Measurements from ENCODE around the gene RHAG.
"Not testable (repeated sequence)": the region's sequence is repeated elsewhere in the genome, so short reads cannot be mapped to it uniquely, and the experiment has no call there.

The RHAG gene

GRCh38 chr6:49636713-49637349, at the start of gene RHAG:
TSS of gene RHAG (minus strand) at chr6:49636839. CDS start at chr6:49636812, 27 bp downstream.
- H3K36me3 ChIP-seq (ENCODE audit: control insufficient read depth, insufficient read depth, low read length) = no peaks in the 10 kb centered on the region

GRCh38 chr6:49676671-49677281, 40.1 kb upstream of the RHAG start:
- Histone ChIP-seq H3K27me3 (ENCODE audit: control insufficient read depth, insufficient read depth, low read length) (no peaks in the 10 kb centered on the region), H3K4me1 (ENCODE audit: control insufficient read depth, insufficient read depth, low read length) (no peaks in the 10 kb centered on the region), H3K27ac (ENCODE audit: low read depth, low read length) (no peak overlapping the region), H3K4me3 (ENCODE audit: low read depth, low read length) (no peak overlapping the region), H3K36me3 (ENCODE audit: control insufficient read depth, insufficient read depth, low read length) (no peaks in the 10 kb centered on the region), H3K9me3 (ENCODE audit: control insufficient read depth, insufficient read depth, low read depth, low read length) (no peaks in the 10 kb centered on the region), H3K9ac (ENCODE audit: low read length) (no peak overlapping the region)

More at GRCh38 chr6:49636713-49637349, at the start of gene RHAG:
- Histone ChIP-seq H3K4me3 (ENCODE audit: low read depth, low read length) (no peak within 1 kb of the TSS; the same call in 1 of the 2 replicates), H3K27ac (ENCODE audit: low read depth, low read length) (no peak within 1 kb of the TSS), H3K9me3 (ENCODE audit: control insufficient read depth, insufficient read depth, low read depth, low read length) (no peaks in the 10 kb centered on the region), H3K4me1 (ENCODE audit: control insufficient read depth, insufficient read depth, low read length) (no peaks in the 10 kb centered on the region), H3K9ac (ENCODE audit: low read length) (no peak within 1 kb of the TSS), H3K27me3 (ENCODE audit: control insufficient read depth, insufficient read depth, low read length) (no peaks in the 10 kb centered on the region)

- Histone ChIP-seq H3K9me3 (ENCODE audit: control insufficient read depth, insufficient read depth, low read depth, low read length) (no peaks in the 10 kb centered on the region), H3K27ac (ENCODE audit: low read depth, low read length) (no peak overlapping the region), H3K36me3 (ENCODE audit: control insufficient read depth, insufficient read depth, low read length) (no peaks in the 10 kb centered on the region), H3K4me3 (ENCODE audit: low read depth, low read length) (no peak overlapping the region), H3K9ac (ENCODE audit: low read length) (no peak overlapping the region), H3K4me1 (ENCODE audit: control insufficient read depth, insufficient read depth, low read length) (no peaks in the 10 kb centered on the region), H3K27me3 (ENCODE audit: control insufficient read depth, insufficient read depth, low read length) (no peaks in the 10 kb centered on the region)
Observed at GRCh38 chr6:49675816-49676215, 39.2 kb upstream of the RHAG start.

GRCh38 chr6:49668083-49668511, 31.5 kb upstream of the RHAG start:
- peaks cover 17% of the 10 kb centered on the region; the same call in 1 of the 2 replicates for H3K4me1 ChIP-seq (ENCODE audit: control insufficient read depth, insufficient read depth, low read length)
- no peak overlapping the region for H3K9ac ChIP-seq (ENCODE audit: low read length)
- H3K27ac ChIP-seq (ENCODE audit: low read depth, low read length) = peak overlapping the region; percentile 26; the same call in 1 of the 2 replicates
- H3K27me3 ChIP-seq (ENCODE audit: control insufficient read depth, insufficient read depth, low read length) = no peaks in the 10 kb centered on the region
- no peaks in the 10 kb centered on the region for H3K9me3 ChIP-seq (ENCODE audit: control insufficient read depth, insufficient read depth, low read depth, low read length)
- H3K4me3 ChIP-seq (ENCODE audit: low read depth, low read length) = no peak overlapping the region
- no peaks in the 10 kb centered on the region for H3K36me3 ChIP-seq (ENCODE audit: control insufficient read depth, insufficient read depth, low read length)

- Histone ChIP-seq H3K4me1 (ENCODE audit: control insufficient read depth, insufficient read depth, low read length) (peaks cover 17% of the 10 kb centered on the region; the same call in 1 of the 2 replicates), H3K4me3 (ENCODE audit: low read depth, low read length) (no peak overlapping the region)
Observed at GRCh38 chr6:49666930-49667757, 30.5 kb upstream of the RHAG start.

GRCh38 chr6:49666480-49666879, 29.8 kb upstream of the RHAG start:
- Histone ChIP-seq H3K36me3 (ENCODE audit: control insufficient read depth, insufficient read depth, low read length) (no peaks in the 10 kb centered on the region), H3K4me3 (ENCODE audit: low read depth, low read length) (no peak overlapping the region), H3K9ac (ENCODE audit: low read length) (no peak overlapping the region), H3K4me1 (ENCODE audit: control insufficient read depth, insufficient read depth, low read length) (peaks cover 17% of the 10 kb centered on the region; the same call in 1 of the 2 replicates), H3K27ac (ENCODE audit: low read depth, low read length) (no peak overlapping the region), H3K27me3 (ENCODE audit: control insufficient read depth, insufficient read depth, low read length) (no peaks in the 10 kb centered on the region), H3K9me3 (ENCODE audit: control insufficient read depth, insufficient read depth, low read depth, low read length) (no peaks in the 10 kb centered on the region)

More at GRCh38 chr6:49666930-49667757, 30.5 kb upstream of the RHAG start:
- no peaks in the 10 kb centered on the region for H3K27me3 ChIP-seq (ENCODE audit: control insufficient read depth, insufficient read depth, low read length)
- no peaks in the 10 kb centered on the region for H3K9me3 ChIP-seq (ENCODE audit: control insufficient read depth, insufficient read depth, low read depth, low read length)
- H3K27ac ChIP-seq (ENCODE audit: low read depth, low read length) = no peak overlapping the region
- no peaks in the 10 kb centered on the region for H3K36me3 ChIP-seq (ENCODE audit: control insufficient read depth, insufficient read depth, low read length)
- H3K9ac ChIP-seq (ENCODE audit: low read length) = no peak overlapping the region

GRCh38 chr6:49664817-49665216, 28.2 kb upstream of the RHAG start:
- no peaks in the 10 kb centered on the region for H3K27me3 ChIP-seq (ENCODE audit: control insufficient read depth, insufficient read depth, low read length)
- H3K9me3 ChIP-seq (ENCODE audit: control insufficient read depth, insufficient read depth, low read depth, low read length) = no peaks in the 10 kb centered on the region
- H3K27ac ChIP-seq (ENCODE audit: low read depth, low read length) = no peak overlapping the region
- H3K9ac ChIP-seq (ENCODE audit: low read length) = no peak overlapping the region
- no peak overlapping the region for H3K4me3 ChIP-seq (ENCODE audit: low read depth, low read length)
- H3K4me1 ChIP-seq (ENCODE audit: control insufficient read depth, insufficient read depth, low read length) = peaks cover 17% of the 10 kb centered on the region; the same call in 1 of the 2 replicates
- H3K36me3 ChIP-seq (ENCODE audit: control insufficient read depth, insufficient read depth, low read length) = no peaks in the 10 kb centered on the region

GRCh38 chr6:49664054-49664453, 27.4 kb upstream of the RHAG start:
- peaks cover 17% of the 10 kb centered on the region; the same call in 1 of the 2 replicates for H3K4me1 ChIP-seq (ENCODE audit: control insufficient read depth, insufficient read depth, low read length)
- H3K4me3 ChIP-seq (ENCODE audit: low read depth, low read length); H3K36me3 ChIP-seq (ENCODE audit: control insufficient read depth, insufficient read depth, low read length); H3K9me3 ChIP-seq (ENCODE audit: control insufficient read depth, insufficient read depth, low read depth, low read length); H3K9ac ChIP-seq (ENCODE audit: low read length); H3K27me3 ChIP-seq (ENCODE audit: control insufficient read depth, insufficient read depth, low read length); H3K27ac ChIP-seq (ENCODE audit: low read depth, low read length): not testable (repeated sequence)

- Histone ChIP-seq H3K27ac (ENCODE audit: low read depth, low read length) (no peak overlapping the region), H3K4me1 (ENCODE audit: control insufficient read depth, insufficient read depth, low read length) (peaks cover 7% of the 10 kb centered on the region; the same call in 1 of the 2 replicates), H3K36me3 (ENCODE audit: control insufficient read depth, insufficient read depth, low read length) (no peaks in the 10 kb centered on the region), H3K9me3 (ENCODE audit: control insufficient read depth, insufficient read depth, low read depth, low read length) (no peaks in the 10 kb centered on the region), H3K4me3 (ENCODE audit: low read depth, low read length) (no peak overlapping the region), H3K27me3 (ENCODE audit: control insufficient read depth, insufficient read depth, low read length) (no peaks in the 10 kb centered on the region), H3K9ac (ENCODE audit: low read length) (no peak overlapping the region)
Observed at GRCh38 chr6:49662892-49663261, 26.2 kb upstream of the RHAG start.

GRCh38 chr6:49662231-49662891, 25.7 kb upstream of the RHAG start:
- no peaks in the 10 kb centered on the region for H3K36me3 ChIP-seq (ENCODE audit: control insufficient read depth, insufficient read depth, low read length)
- H3K4me3 ChIP-seq (ENCODE audit: low read depth, low read length) = no peak overlapping the region
- peaks cover 2% of the 10 kb centered on the region; the same call in 1 of the 2 replicates for H3K4me1 ChIP-seq (ENCODE audit: control insufficient read depth, insufficient read depth, low read length)
- no peak overlapping the region for H3K9ac ChIP-seq (ENCODE audit: low read length)
- H3K27me3 ChIP-seq (ENCODE audit: control insufficient read depth, insufficient read depth, low read length) = no peaks in the 10 kb centered on the region
- no peak overlapping the region for H3K27ac ChIP-seq (ENCODE audit: low read depth, low read length)
- H3K9me3 ChIP-seq (ENCODE audit: control insufficient read depth, insufficient read depth, low read depth, low read length) = no peaks in the 10 kb centered on the region
